ENCODE results near the gene NHSL1. TPM values are rescaled to one million over a fixed set of nuclear protein-coding genes. Genes with fewer than 3 reads are reported as not detected.

NHSL1 gene
- total RNA-seq, 1 donor: 6.9 TPM

GRCh38 chr6:138528137-138528536 is 28.8 kb upstream of the NHSL1 start:
- H3K79me2 ChIP-seq (ENCODE audit: insufficient read depth, low read length): no peaks in the 10 kb centered on the region
- no peak for TF ChIP-seq CTCF (IDR thresholded peaks at IDR 0.05; ENCODE audit: extremely low read depth, low read depth, low read length)
- no peaks in the 10 kb centered on the region for H4K20me1 ChIP-seq (ENCODE audit: insufficient read depth, low read length)

GRCh38 chr6:138527411-138528088 is 28.3 kb upstream of the NHSL1 start:
- H3K27ac ChIP-seq (ENCODE audit: low read depth, low read length): no peak overlapping the region
- no peak for DNase-seq (ENCODE audit: insufficient read length, low spot score, missing footprints)
- no peaks in the 10 kb centered on the region for H3K79me2 ChIP-seq (ENCODE audit: insufficient read depth, low read length)
- no peaks in the 10 kb centered on the region for H3K9me3 ChIP-seq (ENCODE audit: low read depth, low read length)
- no peaks in the 10 kb centered on the region for H3K27me3 ChIP-seq (ENCODE audit: insufficient read depth, low read length)
- peaks cover 6% of the 10 kb centered on the region for H3K4me1 ChIP-seq (ENCODE audit: insufficient read depth, low read length)
- peak overlapping the region; percentile 72 for H3K4me2 ChIP-seq (ENCODE audit: insufficient read depth, low read length)
- no peak overlapping the region for H2AFZ ChIP-seq (ENCODE audit: low read length)
- no peak overlapping the region for H3K4me3 ChIP-seq (ENCODE audit: insufficient read depth, low read length)
- H4K20me1 ChIP-seq (ENCODE audit: insufficient read depth, low read length): no peaks in the 10 kb centered on the region
- TF ChIP-seq CTCF (IDR thresholded peaks at IDR 0.05; ENCODE audit: extremely low read depth, low read depth, low read length): no peak
- no peaks in the 10 kb centered on the region for H3K36me3 ChIP-seq (ENCODE audit: insufficient read depth, low read length)

More at GRCh38 chr6:138528137-138528536, 28.8 kb upstream of the NHSL1 start:
- Histone ChIP-seq H3K27ac (ENCODE audit: low read depth, low read length) (no peak overlapping the region), H3K4me3 (ENCODE audit: insufficient read depth, low read length) (no peak overlapping the region), H3K9me3 (ENCODE audit: low read depth, low read length) (no peaks in the 10 kb centered on the region), H2AFZ (ENCODE audit: low read length) (no peak overlapping the region), H3K4me1 (ENCODE audit: insufficient read depth, low read length) (peaks cover 6% of the 10 kb centered on the region), H3K27me3 (ENCODE audit: insufficient read depth, low read length) (no peaks in the 10 kb centered on the region), H3K4me2 (ENCODE audit: insufficient read depth, low read length) (no peak overlapping the region), H3K36me3 (ENCODE audit: insufficient read depth, low read length) (no peaks in the 10 kb centered on the region)
- DNase-seq (ENCODE audit: insufficient read length, low spot score, missing footprints): no peak

- Histone ChIP-seq H3K9me3 (ENCODE audit: low read depth, low read length) (no peaks in the 10 kb centered on the region), H3K4me3 (ENCODE audit: insufficient read depth, low read length) (peak overlapping the region; percentile 64), H3K4me2 (ENCODE audit: insufficient read depth, low read length) (peak overlapping the region; percentile 72)
Measured at GRCh38 chr6:138526822-138527235, 27.5 kb upstream of the NHSL1 start.

More at GRCh38 chr6:138526822-138527235, 27.5 kb upstream of the NHSL1 start:
- H3K36me3 ChIP-seq (ENCODE audit: insufficient read depth, low read length): no peaks in the 10 kb centered on the region
- H3K79me2 ChIP-seq (ENCODE audit: insufficient read depth, low read length): no peaks in the 10 kb centered on the region
- H2AFZ ChIP-seq (ENCODE audit: low read length): peak overlapping the region; percentile 87
- peaks cover 6% of the 10 kb centered on the region for H3K4me1 ChIP-seq (ENCODE audit: insufficient read depth, low read length)
- no peak for DNase-seq (ENCODE audit: insufficient read length, low spot score, missing footprints)
- no peak overlapping the region for H3K27ac ChIP-seq (ENCODE audit: low read depth, low read length)
- no peak for TF ChIP-seq CTCF (IDR thresholded peaks at IDR 0.05; ENCODE audit: extremely low read depth, low read depth, low read length)
- no peaks in the 10 kb centered on the region for H3K27me3 ChIP-seq (ENCODE audit: insufficient read depth, low read length)
- no peaks in the 10 kb centered on the region for H4K20me1 ChIP-seq (ENCODE audit: insufficient read depth, low read length)

Measured in osteoblast (primary cell).